ENCODE results near the gene ATP6V1C2.

ATP6V1C2 gene

GRCh38 chr2:10772868-10773215 is 51.4 kb downstream of the ATP6V1C2 start:
- Histone ChIP-seq H3K4me3 (ENCODE audit: low read length, poor library complexity, severe bottlenecking) (no peak overlapping the region), H3K36me3 (ENCODE audit: insufficient read depth, low read length) (peaks cover 11% of the 10 kb centered on the region; the same call in 1 of the 2 replicates)

DNA sequence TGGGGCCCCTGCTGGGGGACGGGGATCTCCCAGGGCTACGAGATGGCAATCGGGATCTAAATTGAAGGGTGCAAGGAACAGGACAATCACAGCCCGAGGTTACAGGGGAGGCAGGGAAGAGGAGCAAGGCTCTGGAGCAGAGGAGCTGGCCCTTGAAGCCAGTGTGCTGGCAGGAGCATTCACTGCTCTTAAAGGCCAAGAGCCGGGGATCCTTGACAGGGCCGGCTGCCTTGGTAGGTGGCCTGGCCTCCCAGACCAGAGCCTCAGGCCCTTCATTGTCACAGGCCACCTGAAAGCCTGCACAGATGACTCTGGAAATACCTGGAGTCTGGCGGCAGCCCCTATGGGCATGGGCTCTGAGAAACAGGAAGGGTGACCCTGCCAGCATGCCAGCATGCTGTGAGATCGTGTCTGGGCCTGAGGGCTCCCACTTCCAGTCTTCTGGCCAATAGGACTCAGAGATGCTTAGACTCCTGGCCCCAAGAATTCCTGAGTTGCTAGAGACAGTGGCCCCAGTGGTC is 52.5 kb downstream of the ATP6V1C2 start:
- no peaks in the 10 kb centered on the region for H3K79me2 ChIP-seq (ENCODE audit: insufficient read depth, low read length)
- no peak overlapping the region for H2AFZ ChIP-seq (ENCODE audit: low read length)
- no peaks in the 10 kb centered on the region for H3F3A ChIP-seq (ENCODE audit: low read depth)
- no peak for TF ChIP-seq EZH2phosphoT487 (IDR thresholded peaks at IDR 0.05; ENCODE audit: borderline replicate concordance)
- TF ChIP-seq, protein P1, sequence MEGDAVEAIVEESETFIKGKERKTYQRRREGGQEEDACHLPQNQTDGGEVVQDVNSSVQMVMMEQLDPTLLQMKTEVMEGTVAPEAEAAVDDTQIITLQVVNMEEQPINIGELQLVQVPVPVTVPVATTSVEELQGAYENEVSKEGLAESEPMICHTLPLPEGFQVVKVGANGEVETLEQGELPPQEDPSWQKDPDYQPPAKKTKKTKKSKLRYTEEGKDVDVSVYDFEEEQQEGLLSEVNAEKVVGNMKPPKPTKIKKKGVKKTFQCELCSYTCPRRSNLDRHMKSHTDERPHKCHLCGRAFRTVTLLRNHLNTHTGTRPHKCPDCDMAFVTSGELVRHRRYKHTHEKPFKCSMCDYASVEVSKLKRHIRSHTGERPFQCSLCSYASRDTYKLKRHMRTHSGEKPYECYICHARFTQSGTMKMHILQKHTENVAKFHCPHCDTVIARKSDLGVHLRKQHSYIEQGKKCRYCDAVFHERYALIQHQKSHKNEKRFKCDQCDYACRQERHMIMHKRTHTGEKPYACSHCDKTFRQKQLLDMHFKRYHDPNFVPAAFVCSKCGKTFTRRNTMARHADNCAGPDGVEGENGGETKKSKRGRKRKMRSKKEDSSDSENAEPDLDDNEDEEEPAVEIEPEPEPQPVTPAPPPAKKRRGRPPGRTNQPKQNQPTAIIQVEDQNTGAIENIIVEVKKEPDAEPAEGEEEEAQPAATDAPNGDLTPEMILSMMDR (conservative IDR thresholded peaks at IDR 0.05; ENCODE audit: low read length) = no peak
- H3K4me3 ChIP-seq (ENCODE audit: low read length, poor library complexity, severe bottlenecking) = no peak overlapping the region
- no peaks in the 10 kb centered on the region for H3K9me2 ChIP-seq (replicated peaks; ENCODE audit: low read depth, low read length)
- no peak overlapping the region for H3K9ac ChIP-seq (ENCODE audit: low read depth, low read length, poor library complexity, severe bottlenecking)
- H3K4me1 ChIP-seq (ENCODE audit: insufficient read depth, low read length, poor library complexity, severe bottlenecking) = no peaks in the 10 kb centered on the region
- H3K4me2 ChIP-seq (ENCODE audit: low read depth, low read length, poor library complexity, severe bottlenecking) = no peak overlapping the region
- H4K20me1 ChIP-seq (ENCODE audit: insufficient read depth, low read length, poor library complexity, severe bottlenecking) = no peaks in the 10 kb centered on the region
- H3K9me3 ChIP-seq (ENCODE audit: insufficient read depth, low read depth, low read length) = no peaks in the 10 kb centered on the region
- peaks cover 22% of the 10 kb centered on the region; the same call in 1 of the 2 replicates for H3K36me3 ChIP-seq (ENCODE audit: insufficient read depth, low read length)
- H3K27me3 ChIP-seq (ENCODE audit: insufficient read depth, low read length, poor library complexity, severe bottlenecking) = no peaks in the 10 kb centered on the region

More at GRCh38 chr2:10772868-10773215, 51.4 kb downstream of the ATP6V1C2 start:
- H3K4me2 ChIP-seq (ENCODE audit: low read depth, low read length, poor library complexity, severe bottlenecking) = no peak overlapping the region
- no peaks in the 10 kb centered on the region for H3K79me2 ChIP-seq (ENCODE audit: insufficient read depth, low read length)
- TF ChIP-seq EZH2phosphoT487 (IDR thresholded peaks at IDR 0.05; ENCODE audit: borderline replicate concordance) = no peak
- TF ChIP-seq, protein P1 (conservative IDR thresholded peaks at IDR 0.05; ENCODE audit: low read length) = no peak
- no peaks in the 10 kb centered on the region for H3F3A ChIP-seq (ENCODE audit: low read depth)
- H4K20me1 ChIP-seq (ENCODE audit: insufficient read depth, low read length, poor library complexity, severe bottlenecking) = no peaks in the 10 kb centered on the region
- no peak overlapping the region for H3K9ac ChIP-seq (ENCODE audit: low read depth, low read length, poor library complexity, severe bottlenecking)
- no peaks in the 10 kb centered on the region for H3K27me3 ChIP-seq (ENCODE audit: insufficient read depth, low read length, poor library complexity, severe bottlenecking)
- H3K4me1 ChIP-seq (ENCODE audit: insufficient read depth, low read length, poor library complexity, severe bottlenecking) = no peaks in the 10 kb centered on the region
- no peaks in the 10 kb centered on the region for H3K9me2 ChIP-seq (replicated peaks; ENCODE audit: low read depth, low read length)
- no peak overlapping the region for H2AFZ ChIP-seq (ENCODE audit: low read length)
- no peaks in the 10 kb centered on the region for H3K9me3 ChIP-seq (ENCODE audit: insufficient read depth, low read depth, low read length)

GRCh38 chr2:10774394-10774793 is 53.0 kb downstream of the ATP6V1C2 start:
- Histone ChIP-seq H3K9ac (ENCODE audit: low read depth, low read length, poor library complexity, severe bottlenecking) (no peak overlapping the region), H3K9me3 (ENCODE audit: insufficient read depth, low read depth, low read length) (no peaks in the 10 kb centered on the region), H2AFZ (ENCODE audit: low read length) (no peak overlapping the region), H3F3A (ENCODE audit: low read depth) (no peaks in the 10 kb centered on the region), H3K27me3 (ENCODE audit: insufficient read depth, low read length, poor library complexity, severe bottlenecking) (no peaks in the 10 kb centered on the region), H3K79me2 (ENCODE audit: insufficient read depth, low read length) (no peaks in the 10 kb centered on the region), H3K4me1 (ENCODE audit: insufficient read depth, low read length, poor library complexity, severe bottlenecking) (no peaks in the 10 kb centered on the region), H3K36me3 (ENCODE audit: insufficient read depth, low read length) (peaks cover 22% of the 10 kb centered on the region; the same call in 1 of the 2 replicates), H3K4me3 (ENCODE audit: low read length, poor library complexity, severe bottlenecking) (no peak overlapping the region), H4K20me1 (ENCODE audit: insufficient read depth, low read length, poor library complexity, severe bottlenecking) (no peaks in the 10 kb centered on the region), H3K4me2 (ENCODE audit: low read depth, low read length, poor library complexity, severe bottlenecking) (no peak overlapping the region), H3K9me2 (replicated peaks; ENCODE audit: low read depth, low read length) (no peaks in the 10 kb centered on the region)
- TF ChIP-seq, protein P1 (conservative IDR thresholded peaks at IDR 0.05; ENCODE audit: low read length) = no peak
- TF ChIP-seq EZH2phosphoT487 (IDR thresholded peaks at IDR 0.05; ENCODE audit: borderline replicate concordance) = no peak
